Central memory CD8-positive, alpha-beta T cell (primary cell): Measurements from ENCODE around the gene COL11A1.

Experiments used
- ATAC-seq: fragments of 150-1000 bp; cut with Tn5 transposase; replicated peaks from 2 replicates; pipeline ENCODE4 v1.10.0; 2022; ENCODE audit warnings: mild to moderate bottlenecking, moderate FRiP score, moderate number of reproducible peaks; ENCODE audit not compliant: poor library complexity, severe bottlenecking; ENCODE audit errors: extremely low read depth
- DNase-seq, 2 donors: peaks; one replicate each; pipeline ENCODE4 v3.0.0; 2021; ENCODE audit warnings: low spot score in 2 of 2
- H3K27ac Mint-ChIP-seq: one replicate; pipeline ENCODE4 v1.8.0; 2022; ENCODE audit warnings: low read depth, mild to moderate bottlenecking, moderate library complexity, mixed read lengths
- H3K27me3 Mint-ChIP-seq: one replicate; pipeline ENCODE4 v1.8.0; 2022; ENCODE audit warnings: mixed read lengths
- H3K36me3 Mint-ChIP-seq: one replicate; pipeline ENCODE4 v1.8.0; 2022; ENCODE audit warnings: mild to moderate bottlenecking, moderate library complexity, mixed read lengths; ENCODE audit not compliant: insufficient read depth
- H3K4me1 Mint-ChIP-seq: one replicate; pipeline ENCODE4 v1.8.0; 2022; ENCODE audit warnings: mixed read lengths
- H3K4me3 Mint-ChIP-seq: one replicate; pipeline ENCODE4 v1.8.0; 2022; ENCODE audit warnings: mild to moderate bottlenecking, moderate library complexity, mixed read lengths
- H3K9me3 Mint-ChIP-seq: one replicate; pipeline ENCODE4 v1.8.0; 2022; ENCODE audit warnings: mixed read lengths

The COL11A1 gene

DNA sequence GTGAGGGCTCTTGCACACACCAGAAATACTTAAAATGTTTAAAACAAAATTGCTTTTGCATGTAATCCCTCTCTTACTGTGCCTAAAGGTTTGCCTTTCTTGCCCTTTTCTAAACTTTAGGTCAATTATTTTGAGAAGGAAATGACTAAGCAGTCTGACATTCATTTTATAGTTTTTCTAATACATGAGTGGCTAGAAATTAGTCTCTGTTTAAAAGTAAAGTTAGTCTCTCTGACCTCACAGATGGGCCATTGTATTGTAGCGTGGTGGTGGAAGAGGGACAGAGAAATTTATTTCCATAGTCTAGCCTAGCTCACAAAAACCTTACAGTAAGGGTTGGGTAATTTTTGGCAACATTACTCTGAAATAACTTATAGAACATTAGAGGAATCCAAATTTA lies 3.6 kb upstream of the COL11A1 start:
- Mint-ChIP-seq H3K27ac (no peak overlapping the region), H3K36me3 (no peaks in the 10 kb centered on the region), H3K9me3 (no peaks in the 10 kb centered on the region), H3K27me3 (peaks cover 12% of the 10 kb centered on the region), H3K4me1 (no peaks in the 10 kb centered on the region), H3K4me3 (no peak overlapping the region)
- ATAC-seq (no peak), DNase-seq (no peak)

DNA sequence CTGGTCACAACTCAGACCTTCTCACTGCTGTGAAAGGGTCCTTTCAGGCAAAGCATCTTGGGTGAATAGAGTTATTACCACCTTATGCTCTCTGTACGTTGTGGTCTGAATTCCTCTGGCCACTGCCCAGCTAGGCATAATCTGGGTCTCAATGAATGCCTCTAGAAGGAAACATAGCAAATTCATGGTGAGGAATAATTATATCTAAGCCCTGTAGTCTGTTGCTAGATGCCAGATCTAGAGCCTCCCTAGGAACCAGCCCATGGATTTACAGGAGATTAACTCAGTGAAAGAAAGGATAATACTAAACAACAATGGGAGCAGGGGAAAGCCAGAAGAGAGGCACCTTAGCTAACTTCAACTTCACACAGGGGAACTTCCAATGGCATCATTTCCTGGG lies 2.4 kb upstream of the COL11A1 start:
- no peaks in the 10 kb centered on the region for H3K36me3 Mint-ChIP-seq
- no peak overlapping the region for H3K27ac Mint-ChIP-seq
- no peak overlapping the region for H3K4me3 Mint-ChIP-seq
- H3K4me1 Mint-ChIP-seq: no peaks in the 10 kb centered on the region
- DNase-seq (no peak), ATAC-seq (no peak)
- no peaks in the 10 kb centered on the region for H3K9me3 Mint-ChIP-seq
- H3K27me3 Mint-ChIP-seq: peaks cover 12% of the 10 kb centered on the region

DNA sequence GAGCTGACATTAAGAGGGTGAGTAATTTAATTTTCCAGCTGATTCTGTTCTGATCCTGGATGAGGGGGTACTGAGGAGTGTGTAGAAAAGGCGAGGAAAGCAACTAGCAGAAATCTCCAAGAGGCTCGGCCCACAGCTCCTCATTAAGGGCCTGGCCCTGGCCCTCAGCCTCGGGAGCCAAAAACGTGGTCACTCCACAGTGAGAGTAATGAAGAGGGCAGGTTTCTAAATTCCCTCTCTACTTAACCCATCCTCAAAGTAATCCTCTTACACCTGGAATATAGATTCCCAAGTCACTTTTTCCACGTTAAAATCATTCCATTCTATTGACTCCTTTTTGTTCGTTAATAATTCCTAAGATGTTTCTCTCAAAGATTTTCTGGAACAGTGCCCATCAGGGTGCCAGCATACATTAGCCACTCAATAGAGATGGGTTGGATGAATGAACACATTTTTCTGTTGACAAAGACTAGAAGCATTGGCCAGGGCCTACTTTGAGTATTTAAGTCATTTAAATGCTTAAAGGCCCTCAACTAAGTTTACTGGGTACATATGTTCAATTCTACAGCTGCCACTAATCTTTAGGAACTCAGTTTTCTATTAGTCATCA lies 1.1 kb upstream of the COL11A1 start:
- Mint-ChIP-seq H3K27me3 (peaks cover 12% of the 10 kb centered on the region), H3K36me3 (no peaks in the 10 kb centered on the region), H3K27ac (no peak overlapping the region), H3K9me3 (no peaks in the 10 kb centered on the region), H3K4me1 (no peaks in the 10 kb centered on the region), H3K4me3 (no peak overlapping the region)
- ATAC-seq: no peak
- DNase-seq: no peak

DNA sequence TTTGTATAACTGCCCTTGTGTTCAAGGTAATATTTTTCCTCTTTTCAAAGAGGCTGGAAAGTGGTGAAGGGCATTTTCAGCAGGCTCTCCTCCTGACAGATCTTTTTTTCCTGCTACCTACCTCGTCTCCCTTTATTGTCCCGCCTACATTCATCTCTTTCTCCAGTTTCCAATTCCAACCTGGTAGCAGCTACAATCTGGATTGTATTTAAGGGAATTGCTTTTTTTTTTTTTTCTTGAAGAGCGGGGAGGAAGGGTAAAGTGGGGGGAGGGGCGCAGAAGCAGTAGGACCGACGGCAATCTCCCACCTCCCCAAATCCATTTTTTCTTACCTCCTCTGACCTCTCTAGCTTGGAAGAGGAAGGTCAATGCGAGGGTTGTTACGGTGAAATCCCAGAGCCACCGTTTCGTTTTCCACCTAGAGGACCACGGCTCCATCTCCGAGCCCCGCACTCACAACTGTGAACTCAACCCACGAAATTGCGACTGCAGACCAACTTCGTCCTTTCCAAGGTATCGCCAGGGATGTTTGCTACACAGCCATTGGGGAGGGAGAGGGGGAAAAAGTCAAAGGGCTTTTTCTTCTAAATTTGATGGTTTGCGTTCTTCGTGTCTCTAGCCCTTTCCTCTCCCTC lies 464 bp downstream of the COL11A1 start:
- ATAC-seq: no peak
- no peak overlapping the region for H3K27ac Mint-ChIP-seq
- H3K9me3 Mint-ChIP-seq: no peaks in the 10 kb centered on the region
- no peaks in the 10 kb centered on the region for H3K36me3 Mint-ChIP-seq
- no peaks in the 10 kb centered on the region for H3K4me1 Mint-ChIP-seq
- H3K27me3 Mint-ChIP-seq: peaks cover 12% of the 10 kb centered on the region
- DNase-seq: no peak
- H3K4me3 Mint-ChIP-seq: no peak overlapping the region

DNA sequence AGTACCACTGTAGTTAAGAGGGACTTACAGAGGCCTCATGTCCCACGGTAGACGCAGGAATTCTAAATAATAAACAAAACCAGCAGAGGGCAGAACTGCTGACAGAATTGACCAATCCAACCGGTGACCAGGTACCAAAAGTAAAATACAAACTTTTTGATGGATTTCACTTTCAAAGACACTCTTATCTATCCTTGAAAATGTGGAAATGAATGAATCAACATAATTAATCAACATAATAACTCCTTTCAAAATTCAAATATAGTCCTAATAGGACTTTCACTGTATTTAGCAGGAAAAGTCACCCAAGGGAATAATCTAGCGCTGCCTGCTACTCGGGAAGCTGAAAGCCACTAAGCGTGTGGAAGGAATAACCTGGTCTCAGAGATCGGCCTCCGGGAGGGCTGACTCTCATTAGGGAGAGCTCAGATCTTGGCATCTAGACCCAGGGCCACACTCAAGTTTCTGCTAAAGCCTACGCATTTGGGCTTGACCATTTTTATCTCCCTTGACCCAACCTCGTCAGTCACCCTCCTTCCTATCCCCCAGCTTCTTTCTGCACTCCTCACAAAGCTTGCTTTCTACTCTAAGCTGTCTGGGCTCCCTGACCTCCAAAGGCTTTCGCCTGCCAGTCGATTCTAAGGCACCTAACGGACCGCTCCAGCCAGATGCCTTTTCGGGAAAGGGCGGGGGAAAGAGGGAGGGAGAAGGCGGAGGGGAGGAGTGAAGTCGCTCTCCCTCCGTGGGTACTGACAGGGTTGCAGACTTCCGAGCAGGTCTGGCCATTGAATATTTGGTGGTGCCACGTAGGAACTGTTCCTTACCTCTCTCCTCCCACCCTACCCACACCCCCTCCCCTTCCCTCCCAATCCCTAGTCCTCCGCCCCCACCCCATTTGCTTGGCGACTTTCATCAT lies 1.6 kb downstream of the COL11A1 start:
- H3K4me3 Mint-ChIP-seq: no peak overlapping the region
- DNase-seq: no peak
- no peak overlapping the region for H3K27ac Mint-ChIP-seq

DNA sequence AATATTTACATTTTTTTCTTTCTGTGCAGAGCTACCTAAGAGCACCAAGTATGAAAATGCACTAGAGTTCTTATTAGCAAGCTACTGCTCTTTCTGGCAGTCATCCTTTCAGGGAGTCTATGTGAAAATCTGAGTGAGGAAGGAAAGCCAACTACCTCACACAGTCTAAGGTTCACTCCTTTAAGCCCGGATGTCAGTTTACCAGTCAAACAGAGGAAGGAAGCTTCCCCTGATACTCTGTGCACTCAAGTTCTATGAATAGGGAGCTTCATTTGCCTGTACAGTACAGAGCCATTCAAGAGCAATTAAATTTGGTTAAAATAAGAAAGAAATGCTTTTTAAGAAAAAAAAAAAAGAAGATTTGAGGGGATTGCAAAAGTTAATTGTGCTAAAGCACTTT lies 6.9 kb downstream of the COL11A1 start:
- H3K27me3 Mint-ChIP-seq: no peaks in the 10 kb centered on the region
- DNase-seq (no peak), ATAC-seq (no peak)
- H3K27ac Mint-ChIP-seq: no peak overlapping the region
- H3K4me3 Mint-ChIP-seq: no peak overlapping the region
- H3K4me1 Mint-ChIP-seq: no peaks in the 10 kb centered on the region
- peaks cover 7% of the 10 kb centered on the region for H3K9me3 Mint-ChIP-seq
- H3K36me3 Mint-ChIP-seq: no peaks in the 10 kb centered on the region

More for the DNA sequence above, 1.6 kb downstream of the COL11A1 start:
- Mint-ChIP-seq H3K9me3 (no peaks in the 10 kb centered on the region), H3K27me3 (peaks cover 12% of the 10 kb centered on the region), H3K36me3 (no peaks in the 10 kb centered on the region), H3K4me1 (no peaks in the 10 kb centered on the region)
- ATAC-seq: no peak

DNA sequence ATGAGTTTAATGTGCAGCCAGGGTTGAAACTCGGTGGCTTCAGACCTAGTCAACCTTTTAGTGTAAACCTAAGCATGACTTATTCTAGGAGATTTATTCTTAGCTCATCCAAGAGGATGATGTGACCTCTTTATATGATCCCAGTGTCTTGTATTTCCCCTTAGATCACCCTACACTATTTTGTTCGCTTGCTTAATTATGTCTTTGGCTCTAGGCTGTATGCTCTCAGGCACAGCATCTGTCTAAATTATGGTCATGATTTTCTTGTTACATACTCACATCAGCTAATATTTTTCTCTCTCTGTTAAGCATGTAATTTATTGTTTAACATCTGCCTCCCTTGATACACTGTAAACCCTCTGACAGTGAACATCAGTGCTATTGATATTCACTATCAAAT lies 19.1 kb downstream of the COL11A1 start:
- DNase-seq: no peak
- no peaks in the 10 kb centered on the region for H3K36me3 Mint-ChIP-seq
- H3K27me3 Mint-ChIP-seq: no peaks in the 10 kb centered on the region
- H3K27ac Mint-ChIP-seq: no peak overlapping the region
- H3K4me1 Mint-ChIP-seq: no peaks in the 10 kb centered on the region
- H3K9me3 Mint-ChIP-seq: peaks cover 14% of the 10 kb centered on the region
- no peak overlapping the region for H3K4me3 Mint-ChIP-seq
- ATAC-seq: no peak

DNA sequence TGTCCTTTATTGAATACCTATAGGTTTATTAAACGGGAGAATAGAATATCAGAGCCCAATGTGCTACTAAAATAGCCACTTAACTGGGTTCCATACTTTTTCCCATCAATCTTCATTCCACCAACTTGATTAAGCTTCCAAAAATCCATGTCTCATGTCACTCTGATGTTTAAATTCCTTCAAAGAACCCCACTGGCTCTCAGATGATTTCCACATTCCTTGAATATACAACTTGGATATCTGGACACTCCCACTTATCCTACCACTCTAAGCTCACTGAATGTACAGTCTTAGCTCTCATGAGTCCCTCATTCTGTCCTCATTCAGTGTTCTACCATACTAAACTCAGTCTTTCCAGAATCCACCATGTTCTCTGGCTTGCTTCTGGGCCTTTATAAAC lies 21.1 kb downstream of the COL11A1 start:
- Mint-ChIP-seq H3K9me3 (peaks cover 14% of the 10 kb centered on the region), H3K27me3 (no peaks in the 10 kb centered on the region), H3K27ac (no peak overlapping the region), H3K36me3 (no peaks in the 10 kb centered on the region), H3K4me1 (no peaks in the 10 kb centered on the region), H3K4me3 (no peak overlapping the region)
- DNase-seq (no peak), ATAC-seq (no peak)

DNA sequence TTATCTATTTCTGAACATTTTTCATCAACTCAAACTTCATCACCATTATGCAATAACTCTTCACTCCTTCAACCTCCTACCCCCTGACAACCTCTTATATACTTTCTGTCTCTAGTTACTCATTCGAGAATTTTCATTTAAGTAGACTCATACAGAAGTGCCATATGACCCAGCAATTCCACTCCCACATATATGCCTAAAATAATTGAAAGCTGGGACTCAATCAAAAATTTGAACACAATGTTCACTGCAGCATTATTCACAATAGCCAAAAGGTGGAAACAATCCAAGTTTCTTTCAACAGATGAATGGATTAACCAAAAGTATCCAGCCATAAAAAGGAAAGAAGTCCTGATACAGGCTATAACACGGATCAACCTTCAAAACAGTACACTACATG lies 24.1 kb downstream of the COL11A1 start:
- no peaks in the 10 kb centered on the region for H3K27me3 Mint-ChIP-seq
- H3K27ac Mint-ChIP-seq: no peak overlapping the region
- no peaks in the 10 kb centered on the region for H3K4me1 Mint-ChIP-seq
- H3K36me3 Mint-ChIP-seq: no peaks in the 10 kb centered on the region
- DNase-seq (no peak), ATAC-seq (no peak)
- peaks cover 9% of the 10 kb centered on the region for H3K9me3 Mint-ChIP-seq
- H3K4me3 Mint-ChIP-seq: no peak overlapping the region

DNA sequence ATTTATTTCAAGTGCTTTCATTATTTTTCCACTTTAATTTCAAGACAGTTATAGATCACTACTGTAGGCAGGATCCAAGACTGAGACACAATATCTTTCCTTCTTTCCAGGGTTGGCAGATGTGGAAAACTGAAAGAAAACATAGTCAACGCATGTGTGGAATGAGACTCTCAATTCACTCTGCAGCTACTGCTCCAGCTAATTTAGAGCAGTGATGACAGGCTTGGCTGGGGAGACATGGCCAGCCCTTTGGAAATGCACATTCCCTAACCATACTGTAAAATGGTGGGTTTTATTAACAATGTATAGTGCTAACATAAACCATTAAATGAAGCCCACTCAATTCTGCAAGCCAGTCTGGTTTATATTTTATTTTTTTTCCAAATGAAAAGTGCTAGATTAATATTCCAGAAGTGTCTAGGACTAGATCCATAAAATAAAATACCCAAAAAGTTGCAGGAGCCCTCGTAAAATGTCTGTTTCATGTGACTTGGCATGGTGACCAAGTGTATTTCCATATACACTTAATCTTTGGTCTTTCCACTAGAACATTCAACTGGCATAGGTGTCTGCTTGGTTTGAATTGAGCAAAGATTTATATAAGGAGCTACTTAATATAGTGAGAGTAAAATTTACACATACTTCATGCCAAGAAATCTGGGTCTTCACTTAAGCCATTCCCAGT lies 32.9 kb downstream of the COL11A1 start:
- no peak overlapping the region for H3K4me3 Mint-ChIP-seq
- H3K27ac Mint-ChIP-seq: no peak overlapping the region
- no peaks in the 10 kb centered on the region for H3K36me3 Mint-ChIP-seq
- H3K27me3 Mint-ChIP-seq: no peaks in the 10 kb centered on the region
- no peaks in the 10 kb centered on the region for H3K4me1 Mint-ChIP-seq
- peaks cover 6% of the 10 kb centered on the region for H3K9me3 Mint-ChIP-seq
- DNase-seq: no peak
- no peak for ATAC-seq

DNA sequence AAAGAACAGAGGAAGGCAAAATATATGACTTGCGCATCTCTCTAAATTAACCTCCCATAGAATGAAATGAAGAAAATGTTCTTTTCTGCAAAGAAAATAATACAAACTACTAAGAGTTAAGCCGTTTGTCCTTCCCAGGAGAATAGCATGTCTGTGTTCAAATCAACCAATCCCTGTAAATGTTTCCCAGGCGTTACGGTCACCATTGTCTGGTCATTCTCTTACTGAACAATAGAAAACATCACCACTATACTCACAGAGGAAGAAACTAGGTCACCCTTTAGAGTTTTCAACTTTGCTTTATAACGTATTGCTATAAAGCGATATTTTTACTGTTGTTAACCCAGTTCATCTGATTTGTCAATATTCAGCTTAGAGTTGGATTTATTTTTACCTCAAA lies 34.1 kb downstream of the COL11A1 start:
- ATAC-seq: no peak

DNA sequence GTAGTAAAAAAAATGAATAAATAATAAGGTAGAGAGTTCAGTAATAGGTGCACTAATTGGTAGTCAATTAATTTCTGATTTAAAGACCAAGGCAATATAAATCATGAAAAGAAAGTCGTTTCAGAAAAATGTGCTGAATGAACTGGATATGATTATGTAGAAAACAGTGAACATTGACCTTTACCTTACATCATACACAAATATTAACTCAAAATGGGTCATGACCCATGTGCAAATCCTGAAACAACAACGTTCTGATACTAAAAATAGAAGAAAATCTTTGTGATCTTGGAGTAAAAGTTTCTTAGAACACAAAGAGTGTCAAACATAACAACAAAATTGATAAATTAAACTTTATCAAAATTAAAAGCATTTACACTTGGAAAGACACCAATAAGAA lies 39.1 kb downstream of the COL11A1 start:
- DNase-seq (no peak), ATAC-seq (no peak)
- Mint-ChIP-seq H3K9me3 (peaks cover 5% of the 10 kb centered on the region), H3K27me3 (no peaks in the 10 kb centered on the region), H3K27ac (no peak overlapping the region), H3K4me1 (no peaks in the 10 kb centered on the region), H3K4me3 (no peak overlapping the region), H3K36me3 (no peaks in the 10 kb centered on the region)

More for the DNA sequence above, 34.1 kb downstream of the COL11A1 start:
- Mint-ChIP-seq H3K4me3 (no peak overlapping the region), H3K27me3 (no peaks in the 10 kb centered on the region), H3K9me3 (peaks cover 6% of the 10 kb centered on the region), H3K36me3 (no peaks in the 10 kb centered on the region), H3K27ac (no peak overlapping the region), H3K4me1 (no peaks in the 10 kb centered on the region)
- no peak for DNase-seq
